ENCODE measurements around the gene IGF2R. TPM values are rescaled to one million over a fixed set of nuclear protein-coding genes. Genes with fewer than 3 reads are reported as not detected.

Gene IGF2R
- total and polyA plus RNA-seq, 2 of the 13 experiments (the other 11 are each of a cell fraction or from before 2014, with no cell fraction given) = 38.3 to 70.0 TPM

DNA sequence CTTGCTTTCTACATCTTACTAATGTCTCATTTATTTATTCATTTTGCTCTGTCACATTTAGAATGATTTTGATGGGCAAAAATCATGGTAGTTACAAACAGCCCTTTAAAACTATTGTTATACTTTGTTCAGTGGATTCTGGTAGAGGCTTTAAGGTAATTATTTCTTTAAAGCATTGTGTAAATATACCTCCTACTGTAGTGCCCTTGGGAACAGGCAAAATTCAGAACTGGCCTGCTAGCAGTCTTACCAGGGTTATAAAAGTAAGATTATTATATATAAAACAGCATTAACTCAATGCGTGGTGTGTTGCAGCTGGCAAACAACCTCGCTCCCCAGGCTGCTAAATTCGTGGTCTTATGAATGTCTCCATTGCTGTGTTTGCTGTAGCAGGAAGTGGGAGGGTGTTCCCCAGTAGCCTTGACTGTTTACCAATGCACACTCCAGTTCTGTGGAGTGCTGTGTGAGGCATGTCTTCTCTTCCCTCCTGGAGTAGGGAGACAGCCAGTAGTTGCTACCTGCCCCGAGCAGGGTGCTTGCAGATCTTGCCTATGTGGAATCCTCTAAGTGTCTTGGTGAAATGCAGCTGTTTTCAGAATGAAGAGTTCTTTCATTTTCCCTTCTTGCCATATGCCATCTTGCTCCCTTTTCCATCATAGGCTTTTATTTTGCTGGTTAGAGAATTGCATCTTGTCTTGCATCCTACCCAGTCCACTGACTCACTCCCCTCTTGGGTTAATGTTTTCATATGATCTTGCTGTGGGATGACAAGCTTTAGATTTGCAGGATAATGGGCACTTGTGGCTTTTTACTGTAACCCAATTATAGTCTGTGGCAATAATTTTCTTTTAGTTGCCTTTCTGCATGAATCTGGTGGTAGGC is 45.3 kb downstream of the IGF2R start (continued):
- TF ChIP-seq, protein P1, sequence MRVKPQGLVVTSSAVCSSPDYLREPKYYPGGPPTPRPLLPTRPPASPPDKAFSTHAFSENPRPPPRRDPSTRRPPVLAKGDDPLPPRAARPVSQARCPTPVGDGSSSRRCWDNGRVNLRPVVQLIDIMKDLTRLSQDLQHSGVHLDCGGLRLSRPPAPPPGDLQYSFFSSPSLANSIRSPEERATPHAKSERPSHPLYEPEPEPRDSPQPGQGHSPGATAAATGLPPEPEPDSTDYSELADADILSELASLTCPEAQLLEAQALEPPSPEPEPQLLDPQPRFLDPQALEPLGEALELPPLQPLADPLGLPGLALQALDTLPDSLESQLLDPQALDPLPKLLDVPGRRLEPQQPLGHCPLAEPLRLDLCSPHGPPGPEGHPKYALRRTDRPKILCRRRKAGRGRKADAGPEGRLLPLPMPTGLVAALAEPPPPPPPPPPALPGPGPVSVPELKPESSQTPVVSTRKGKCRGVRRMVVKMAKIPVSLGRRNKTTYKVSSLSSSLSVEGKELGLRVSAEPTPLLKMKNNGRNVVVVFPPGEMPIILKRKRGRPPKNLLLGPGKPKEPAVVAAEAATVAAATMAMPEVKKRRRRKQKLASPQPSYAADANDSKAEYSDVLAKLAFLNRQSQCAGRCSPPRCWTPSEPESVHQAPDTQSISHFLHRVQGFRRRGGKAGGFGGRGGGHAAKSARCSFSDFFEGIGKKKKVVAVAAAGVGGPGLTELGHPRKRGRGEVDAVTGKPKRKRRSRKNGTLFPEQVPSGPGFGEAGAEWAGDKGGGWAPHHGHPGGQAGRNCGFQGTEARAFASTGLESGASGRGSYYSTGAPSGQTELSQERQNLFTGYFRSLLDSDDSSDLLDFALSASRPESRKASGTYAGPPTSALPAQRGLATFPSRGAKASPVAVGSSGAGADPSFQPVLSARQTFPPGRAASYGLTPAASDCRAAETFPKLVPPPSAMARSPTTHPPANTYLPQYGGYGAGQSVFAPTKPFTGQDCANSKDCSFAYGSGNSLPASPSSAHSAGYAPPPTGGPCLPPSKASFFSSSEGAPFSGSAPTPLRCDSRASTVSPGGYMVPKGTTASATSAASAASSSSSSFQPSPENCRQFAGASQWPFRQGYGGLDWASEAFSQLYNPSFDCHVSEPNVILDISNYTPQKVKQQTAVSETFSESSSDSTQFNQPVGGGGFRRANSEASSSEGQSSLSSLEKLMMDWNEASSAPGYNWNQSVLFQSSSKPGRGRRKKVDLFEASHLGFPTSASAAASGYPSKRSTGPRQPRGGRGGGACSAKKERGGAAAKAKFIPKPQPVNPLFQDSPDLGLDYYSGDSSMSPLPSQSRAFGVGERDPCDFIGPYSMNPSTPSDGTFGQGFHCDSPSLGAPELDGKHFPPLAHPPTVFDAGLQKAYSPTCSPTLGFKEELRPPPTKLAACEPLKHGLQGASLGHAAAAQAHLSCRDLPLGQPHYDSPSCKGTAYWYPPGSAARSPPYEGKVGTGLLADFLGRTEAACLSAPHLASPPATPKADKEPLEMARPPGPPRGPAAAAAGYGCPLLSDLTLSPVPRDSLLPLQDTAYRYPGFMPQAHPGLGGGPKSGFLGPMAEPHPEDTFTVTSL (CRISPR knock-in tag; IDR thresholded peaks at IDR 0.05; ENCODE audit: borderline replicate concordance) = peak; percentile 29; the same call in 1 of the 2 replicates
- no peak for TF ChIP-seq FOXP1 (IDR thresholded peaks at IDR 0.05)
- TF ChIP-seq FOXP1 (CRISPR knock-in tag; IDR thresholded peaks at IDR 0.05) = 0 out of 2 replicates have a peak, but pooled peaks have one; percentile 17

DNA sequence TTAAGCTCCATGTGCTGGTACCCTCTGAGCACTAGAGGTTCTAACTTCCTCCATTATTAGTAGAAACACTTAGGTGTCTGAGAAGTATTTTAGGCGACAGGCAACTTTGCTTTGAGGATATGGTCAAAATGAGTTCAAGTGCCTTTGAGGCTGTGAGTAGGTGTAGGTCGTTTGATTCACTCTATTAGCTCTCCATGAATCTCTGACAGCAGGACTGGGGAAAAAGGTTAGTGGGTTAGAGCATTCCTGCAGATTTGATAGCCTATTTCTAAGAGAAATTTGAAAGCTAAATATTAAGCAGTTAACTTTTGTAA is 45.9 kb downstream of the IGF2R start:
- Histone ChIP-seq H3K79me2 (ENCODE audit: insufficient read depth, low read length) (peaks cover 2% of the 10 kb centered on the region), H3K9me3 (ENCODE audit: low read length) (no peaks in the 10 kb centered on the region), H3K4me2 (ENCODE audit: low read depth, low read length) (no peak overlapping the region), H3K27me3 (ENCODE audit: control insufficient read depth in 1 of 2, insufficient read depth in 2 of 2, low read length in 2 of 2) (no peaks in the 10 kb centered on the region), H3K4me1 (ENCODE audit: insufficient read depth, low read length) (peaks cover 19% of the 10 kb centered on the region), H2AFZ (ENCODE audit: low read length) (no peak overlapping the region), H4K20me1 (ENCODE audit: insufficient read depth, low read length) (peaks cover 6% of the 10 kb centered on the region; the same call in 1 of the 2 replicates), H3K36me3 (replicated peaks in 1 of 2; ENCODE audit: control insufficient read depth in 1 of 2, insufficient read depth in 2 of 2, low read length in 2 of 2) (peaks cover 17 to 53% of the 10 kb centered on the region in 2 experiments), H3K27ac (ENCODE audit: extremely low read length, insufficient read depth, low read length) (no peak overlapping the region), H3K4me3 (replicated peaks in 1 of 3; ENCODE audit: insufficient read depth in 1 of 3, low read depth in 2 of 3, low read length in 3 of 3) (no peak overlapping the region), H3K9ac (ENCODE audit: insufficient read depth, low read depth, low read length) (no peak overlapping the region)
- ATAC-seq (no peak), FAIRE-seq (no peak), DNase-seq (ENCODE audit: low spot score) (no peak)
- WGBS (ENCODE audit: low lambda C conversion rate) = 87% methylated on average over 2 of the region's 2 CpGs
- ChIA-PET POLR2A (no interaction called here), CTCF (ENCODE audit: low intra/inter-chr PET ratio, low total read pairs) (no interaction called here)
- in situ Hi-C loops (cut with HindIII; ENCODE audit: extremely low pct_ligation_motif_present, low pct_unique_long_range_greater_than_20kb) = no loop called here
- intact Hi-C loops (cut with micrococcal nuclease; ENCODE audit: unreplicated experiment) = no loop called here
- no TSS peak for BruUV-seq (replicated peaks)
- TF ChIP-seq NR3C1 (CRISPR knock-in tag; IDR thresholded peaks at IDR 0.05) (no peak), ARID2 (CRISPR knock-in tag; IDR thresholded peaks at IDR 0.05; ENCODE audit: borderline replicate concordance) (no peak), THYN1 (CRISPR knock-in tag; IDR thresholded peaks at IDR 0.05; ENCODE audit: borderline replicate concordance, low read depth) (no peak)
- TF ChIP-seq, protein P2, sequence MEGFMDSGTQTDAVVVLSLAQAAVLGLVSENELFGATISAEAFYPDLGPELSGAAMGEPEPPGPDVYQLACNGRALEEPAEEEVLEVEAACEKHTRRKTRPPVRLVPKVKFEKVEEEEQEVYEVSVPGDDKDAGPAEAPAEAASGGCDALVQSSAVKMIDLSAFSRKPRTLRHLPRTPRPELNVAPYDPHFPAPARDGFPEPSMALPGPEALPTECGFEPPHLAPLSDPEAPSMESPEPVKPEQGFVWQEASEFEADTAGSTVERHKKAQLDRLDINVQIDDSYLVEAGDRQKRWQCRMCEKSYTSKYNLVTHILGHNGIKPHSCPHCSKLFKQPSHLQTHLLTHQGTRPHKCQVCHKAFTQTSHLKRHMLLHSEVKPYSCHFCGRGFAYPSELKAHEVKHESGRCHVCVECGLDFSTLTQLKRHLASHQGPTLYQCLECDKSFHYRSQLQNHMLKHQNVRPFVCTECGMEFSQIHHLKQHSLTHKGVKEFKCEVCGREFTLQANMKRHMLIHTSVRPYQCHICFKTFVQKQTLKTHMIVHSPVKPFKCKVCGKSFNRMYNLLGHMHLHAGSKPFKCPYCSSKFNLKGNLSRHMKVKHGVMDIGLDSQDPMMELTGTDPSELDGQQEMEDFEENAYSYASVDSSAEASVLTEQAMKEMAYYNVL (CRISPR knock-in tag; IDR thresholded peaks at IDR 0.05; ENCODE audit: borderline replicate concordance) = no peak
- TF ChIP-seq, protein P3, sequence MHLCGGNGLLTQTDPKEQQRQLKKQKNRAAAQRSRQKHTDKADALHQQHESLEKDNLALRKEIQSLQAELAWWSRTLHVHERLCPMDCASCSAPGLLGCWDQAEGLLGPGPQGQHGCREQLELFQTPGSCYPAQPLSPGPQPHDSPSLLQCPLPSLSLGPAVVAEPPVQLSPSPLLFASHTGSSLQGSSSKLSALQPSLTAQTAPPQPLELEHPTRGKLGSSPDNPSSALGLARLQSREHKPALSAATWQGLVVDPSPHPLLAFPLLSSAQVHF (CRISPR knock-in tag; IDR thresholded peaks at IDR 0.05) = no peak
- TF ChIP-seq, protein P4, sequence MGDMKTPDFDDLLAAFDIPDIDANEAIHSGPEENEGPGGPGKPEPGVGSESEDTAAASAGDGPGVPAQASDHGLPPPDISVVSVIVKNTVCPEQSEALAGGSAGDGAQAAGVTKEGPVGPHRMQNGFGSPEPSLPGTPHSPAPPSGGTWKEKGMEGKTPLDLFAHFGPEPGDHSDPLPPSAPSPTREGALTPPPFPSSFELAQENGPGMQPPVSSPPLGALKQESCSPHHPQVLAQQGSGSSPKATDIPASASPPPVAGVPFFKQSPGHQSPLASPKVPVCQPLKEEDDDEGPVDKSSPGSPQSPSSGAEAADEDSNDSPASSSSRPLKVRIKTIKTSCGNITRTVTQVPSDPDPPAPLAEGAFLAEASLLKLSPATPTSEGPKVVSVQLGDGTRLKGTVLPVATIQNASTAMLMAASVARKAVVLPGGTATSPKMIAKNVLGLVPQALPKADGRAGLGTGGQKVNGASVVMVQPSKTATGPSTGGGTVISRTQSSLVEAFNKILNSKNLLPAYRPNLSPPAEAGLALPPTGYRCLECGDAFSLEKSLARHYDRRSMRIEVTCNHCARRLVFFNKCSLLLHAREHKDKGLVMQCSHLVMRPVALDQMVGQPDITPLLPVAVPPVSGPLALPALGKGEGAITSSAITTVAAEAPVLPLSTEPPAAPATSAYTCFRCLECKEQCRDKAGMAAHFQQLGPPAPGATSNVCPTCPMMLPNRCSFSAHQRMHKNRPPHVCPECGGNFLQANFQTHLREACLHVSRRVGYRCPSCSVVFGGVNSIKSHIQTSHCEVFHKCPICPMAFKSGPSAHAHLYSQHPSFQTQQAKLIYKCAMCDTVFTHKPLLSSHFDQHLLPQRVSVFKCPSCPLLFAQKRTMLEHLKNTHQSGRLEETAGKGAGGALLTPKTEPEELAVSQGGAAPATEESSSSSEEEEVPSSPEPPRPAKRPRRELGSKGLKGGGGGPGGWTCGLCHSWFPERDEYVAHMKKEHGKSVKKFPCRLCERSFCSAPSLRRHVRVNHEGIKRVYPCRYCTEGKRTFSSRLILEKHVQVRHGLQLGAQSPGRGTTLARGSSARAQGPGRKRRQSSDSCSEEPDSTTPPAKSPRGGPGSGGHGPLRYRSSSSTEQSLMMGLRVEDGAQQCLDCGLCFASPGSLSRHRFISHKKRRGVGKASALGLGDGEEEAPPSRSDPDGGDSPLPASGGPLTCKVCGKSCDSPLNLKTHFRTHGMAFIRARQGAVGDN (CRISPR knock-in tag; IDR thresholded peaks at IDR 0.05) = no peak

Measured in HepG2 (cell line).